ENCODE measurements around the gene UGT1A9.

The UGT1A9 gene

DNA sequence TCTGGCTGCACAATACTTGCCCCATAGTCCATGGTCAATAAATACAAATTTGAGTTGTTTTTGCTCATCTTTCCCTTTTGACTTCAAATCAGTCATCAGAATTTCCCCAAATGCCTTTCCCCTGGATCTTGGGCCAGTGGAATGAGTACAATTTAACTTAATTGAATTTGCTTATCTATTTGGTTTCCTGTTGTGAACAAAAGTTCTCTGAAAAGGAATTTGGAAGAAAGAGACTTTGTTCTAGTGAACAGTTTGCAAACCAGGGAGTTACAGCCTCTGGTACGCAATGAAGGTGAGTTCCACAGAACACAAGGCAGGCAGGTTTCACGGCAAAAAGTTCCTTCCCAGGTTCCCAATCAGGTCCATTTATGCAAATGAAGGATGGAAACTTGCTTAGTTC lies 87.2 kb downstream of the UGT1A9 start:
- no peak for DNase-seq (ENCODE audit: low spot score)

DNA sequence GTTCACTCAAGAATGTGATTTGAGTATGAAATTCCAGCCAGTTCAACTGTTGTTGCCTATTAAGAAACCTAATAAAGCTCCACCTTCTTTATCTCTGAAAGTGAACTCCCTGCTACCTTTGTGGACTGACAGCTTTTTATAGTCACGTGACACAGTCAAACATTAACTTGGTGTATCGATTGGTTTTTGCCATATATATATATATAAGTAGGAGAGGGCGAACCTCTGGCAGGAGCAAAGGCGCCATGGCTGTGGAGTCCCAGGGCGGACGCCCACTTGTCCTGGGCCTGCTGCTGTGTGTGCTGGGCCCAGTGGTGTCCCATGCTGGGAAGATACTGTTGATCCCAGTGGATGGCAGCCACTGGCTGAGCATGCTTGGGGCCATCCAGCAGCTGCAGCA lies 88.3 kb downstream of the UGT1A9 start, which contains the start of gene UGT1A1:
Gene UGT1A1, plus strand, starts transcription at position 228 of the 400 bp plus-strand sequence. Its CDS starts 18 bp downstream, at position 246.
- no peak for DNase-seq (ENCODE audit: low spot score)

DNA sequence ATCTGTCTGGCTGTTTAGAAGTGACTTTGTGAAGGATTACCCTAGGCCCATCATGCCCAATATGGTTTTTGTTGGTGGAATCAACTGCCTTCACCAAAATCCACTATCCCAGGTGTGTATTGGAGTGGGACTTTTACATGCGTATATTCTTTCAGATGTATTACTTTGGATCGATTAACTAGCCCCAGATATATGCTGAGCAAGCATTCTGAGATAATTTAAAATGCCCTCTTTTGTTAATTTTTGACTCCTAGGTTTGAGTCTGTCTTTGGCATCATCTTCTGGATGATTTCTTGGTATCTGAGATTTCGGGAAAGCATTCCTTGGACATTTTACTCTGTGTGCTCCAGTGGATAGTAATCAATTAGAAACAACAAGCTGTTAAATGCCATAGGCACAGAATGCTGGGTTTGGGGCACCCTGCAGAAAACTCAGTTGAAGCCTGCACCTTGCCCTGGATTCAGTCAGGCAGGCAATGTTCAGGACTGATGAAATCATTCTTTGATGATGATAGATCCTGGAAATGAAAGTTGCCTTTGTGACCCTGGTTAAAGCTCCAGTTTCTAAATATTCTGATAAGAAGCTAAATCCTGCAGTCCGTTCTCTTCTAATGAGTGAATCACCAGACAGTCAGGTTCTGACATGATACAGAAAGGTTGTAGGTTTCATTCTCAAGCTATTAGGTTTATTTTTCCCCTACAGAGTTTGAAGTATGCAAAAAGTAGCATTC lies 89.5 kb downstream of the UGT1A9 start:
- no peak for DNase-seq (ENCODE audit: low spot score)

DNA sequence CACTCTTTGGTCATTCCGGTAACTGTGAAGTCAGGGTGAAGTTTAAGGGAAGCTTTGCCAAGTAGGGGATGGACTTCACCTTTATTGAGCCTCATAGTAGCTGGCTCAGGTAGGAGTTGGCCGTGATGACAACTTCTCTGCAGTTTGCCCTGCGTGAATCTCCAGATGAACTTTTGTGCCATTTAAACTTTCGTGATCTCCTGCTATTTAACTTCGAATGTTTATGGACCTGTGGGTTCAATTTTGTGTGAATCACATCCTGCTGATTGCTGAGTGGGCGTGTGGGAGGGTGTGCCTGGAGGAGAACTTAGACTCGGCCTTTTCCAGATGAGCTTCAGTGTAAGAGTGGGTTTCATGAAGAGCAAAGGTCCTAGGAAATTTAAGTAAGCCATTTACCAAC lies 92.6 kb downstream of the UGT1A9 start:
- DNase-seq (ENCODE audit: low spot score) = peak; percentile 87

DNA sequence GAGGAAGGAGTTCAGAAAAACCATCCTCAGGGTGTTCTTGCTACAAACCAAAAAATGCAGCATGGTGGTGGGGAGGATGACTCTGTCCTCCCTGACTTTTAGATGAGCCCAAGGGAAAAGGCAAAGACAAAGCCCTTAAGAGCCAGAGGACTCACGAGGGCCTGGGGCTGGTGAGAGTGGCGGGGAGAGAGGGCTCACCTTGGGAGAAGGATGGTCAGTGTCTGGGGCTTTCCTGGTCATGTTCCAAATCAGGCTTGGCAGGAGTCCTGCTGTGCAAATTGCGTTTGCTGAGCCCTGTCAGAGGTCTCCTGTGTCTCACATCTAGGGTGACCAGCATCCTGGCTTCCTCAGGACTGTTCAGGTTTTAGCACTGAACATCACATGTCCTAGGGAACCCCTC lies 93.1 kb downstream of the UGT1A9 start:
- no peak for DNase-seq (ENCODE audit: low spot score)

DNA sequence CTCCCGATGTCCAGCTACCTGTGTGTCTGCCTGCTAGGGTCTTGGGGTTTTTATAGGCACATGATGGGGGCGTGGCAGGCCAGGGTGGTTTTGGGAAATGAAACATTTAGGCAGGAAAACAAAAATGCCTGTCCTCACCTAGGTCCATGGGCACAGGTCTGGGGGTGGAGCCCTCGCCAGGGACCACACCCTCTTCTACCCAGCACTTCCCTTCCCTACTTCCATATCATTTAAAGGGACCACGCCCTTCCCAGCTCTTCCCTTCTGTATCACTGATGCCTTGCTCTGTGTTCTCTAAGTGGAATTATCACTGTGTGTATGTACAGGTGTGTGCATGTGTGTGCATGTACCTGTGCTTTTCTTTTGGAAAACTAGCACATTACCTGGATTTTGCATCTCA lies 94.7 kb downstream of the UGT1A9 start:
- DNase-seq (ENCODE audit: low spot score) = no peak

DNA sequence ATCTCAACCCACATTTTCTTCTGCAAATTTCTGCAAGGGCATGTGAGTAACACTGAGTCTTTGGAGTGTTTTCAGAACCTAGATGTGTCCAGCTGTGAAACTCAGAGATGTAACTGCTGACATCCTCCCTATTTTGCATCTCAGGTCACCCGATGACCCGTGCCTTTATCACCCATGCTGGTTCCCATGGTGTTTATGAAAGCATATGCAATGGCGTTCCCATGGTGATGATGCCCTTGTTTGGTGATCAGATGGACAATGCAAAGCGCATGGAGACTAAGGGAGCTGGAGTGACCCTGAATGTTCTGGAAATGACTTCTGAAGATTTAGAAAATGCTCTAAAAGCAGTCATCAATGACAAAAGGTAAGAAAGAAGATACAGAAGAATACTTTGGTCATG lies 96.4 kb downstream of the UGT1A9 start:
- DNase-seq (ENCODE audit: low spot score) = no peak

DNA sequence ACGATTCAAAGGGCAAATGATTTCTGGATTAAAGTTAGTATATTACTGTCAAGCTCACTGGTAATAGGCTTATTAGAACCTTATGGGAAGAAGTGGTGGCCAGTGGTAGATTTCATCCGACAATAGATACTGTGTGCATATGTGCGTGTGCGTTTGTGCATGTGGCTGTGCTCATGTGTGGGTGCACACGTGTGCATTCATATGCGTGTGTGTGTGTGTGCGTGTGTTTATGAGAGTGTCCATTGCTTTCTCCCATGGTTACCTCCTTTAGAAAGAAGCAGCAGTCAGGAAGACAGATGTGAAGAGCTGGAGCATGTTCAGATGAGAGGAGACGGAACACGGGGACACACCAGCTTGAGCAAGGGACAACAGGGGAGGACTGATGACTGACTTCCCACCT lies 97.6 kb downstream of the UGT1A9 start:
- no peak for DNase-seq (ENCODE audit: low spot score)

DNA sequence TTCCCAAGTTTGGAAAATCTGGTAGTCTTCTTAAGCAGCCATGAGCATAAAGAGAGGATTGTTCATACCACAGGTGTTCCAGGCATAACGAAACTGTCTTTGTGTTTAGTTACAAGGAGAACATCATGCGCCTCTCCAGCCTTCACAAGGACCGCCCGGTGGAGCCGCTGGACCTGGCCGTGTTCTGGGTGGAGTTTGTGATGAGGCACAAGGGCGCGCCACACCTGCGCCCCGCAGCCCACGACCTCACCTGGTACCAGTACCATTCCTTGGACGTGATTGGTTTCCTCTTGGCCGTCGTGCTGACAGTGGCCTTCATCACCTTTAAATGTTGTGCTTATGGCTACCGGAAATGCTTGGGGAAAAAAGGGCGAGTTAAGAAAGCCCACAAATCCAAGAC lies 100.5 kb downstream of the UGT1A9 start:
- DNase-seq (ENCODE audit: low spot score) = no peak

DNA sequence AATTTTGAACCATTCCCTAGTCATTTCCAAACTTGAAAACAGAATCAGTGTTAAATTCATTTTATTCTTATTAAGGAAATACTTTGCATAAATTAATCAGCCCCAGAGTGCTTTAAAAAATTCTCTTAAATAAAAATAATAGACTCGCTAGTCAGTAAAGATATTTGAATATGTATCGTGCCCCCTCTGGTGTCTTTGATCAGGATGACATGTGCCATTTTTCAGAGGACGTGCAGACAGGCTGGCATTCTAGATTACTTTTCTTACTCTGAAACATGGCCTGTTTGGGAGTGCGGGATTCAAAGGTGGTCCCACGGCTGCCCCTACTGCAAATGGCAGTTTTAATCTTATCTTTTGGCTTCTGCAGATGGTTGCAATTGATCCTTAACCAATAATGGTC lies 100.9 kb downstream of the UGT1A9 start:
- DNase-seq (ENCODE audit: low spot score) = no peak

DNA sequence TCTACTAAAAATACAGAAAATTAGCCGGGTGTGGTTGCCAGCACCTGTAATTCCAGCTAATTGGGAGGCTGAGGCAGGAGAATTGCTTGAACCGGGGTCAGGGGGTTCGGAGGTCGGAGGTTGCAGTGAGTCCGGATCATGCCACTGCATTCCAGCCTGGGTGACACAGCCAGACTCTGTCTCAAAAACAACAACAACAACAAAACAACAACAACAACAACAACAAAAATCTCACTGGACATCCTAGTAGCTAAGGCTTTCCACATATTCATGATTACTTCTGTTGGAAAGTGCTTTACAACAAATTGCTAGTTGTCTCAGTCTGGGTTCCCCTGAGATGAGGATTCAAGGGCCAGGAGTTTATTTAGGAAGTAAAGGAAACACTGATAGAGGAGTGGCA lies 102.2 kb downstream of the UGT1A9 start:
- no peak for DNase-seq (ENCODE audit: low spot score)

DNA sequence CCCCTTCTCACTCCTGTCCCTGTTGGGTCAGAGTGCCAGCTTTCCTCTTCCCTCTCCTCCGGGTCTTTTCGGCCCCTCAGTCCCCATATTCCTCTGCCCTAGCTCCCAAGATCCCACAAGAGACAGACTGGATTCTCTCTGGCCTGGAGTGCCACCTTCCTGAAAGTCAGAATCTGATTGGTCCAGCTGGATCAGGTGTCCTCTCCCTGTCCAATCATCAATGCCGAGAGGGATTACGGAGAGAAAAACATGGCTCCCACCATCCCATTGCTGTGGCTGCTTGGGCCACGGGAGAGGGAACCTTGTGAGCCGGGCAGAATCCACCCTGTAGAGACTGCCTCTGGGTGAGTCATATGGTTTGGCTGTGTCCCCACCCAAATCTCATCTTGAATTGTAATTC lies 103.7 kb downstream of the UGT1A9 start:
- DNase-seq (ENCODE audit: low spot score) = no peak

DNA sequence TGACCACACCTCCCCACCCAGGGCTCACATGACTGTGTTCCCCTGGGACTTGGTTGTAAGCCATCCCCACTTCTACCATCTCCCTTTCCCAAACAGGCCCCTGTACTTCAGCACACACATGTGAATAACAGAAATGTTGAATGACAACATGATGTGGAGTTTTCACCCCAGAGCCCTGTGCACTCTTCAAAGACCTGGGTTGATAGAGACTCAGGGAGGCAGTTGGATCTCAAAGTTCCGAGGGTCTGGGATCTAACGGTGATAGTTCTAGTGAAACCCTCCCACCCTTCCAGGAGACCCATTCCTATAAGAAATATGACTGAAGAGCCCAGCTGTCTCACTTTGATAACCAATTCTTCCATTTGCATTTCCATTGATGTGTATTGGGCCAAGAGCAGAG lies 106.3 kb downstream of the UGT1A9 start, which contains the start of gene MROH2A:
Gene MROH2A, plus strand, starts transcription at position 301 of the 400 bp plus-strand sequence. CDS start 1,029 bp downstream, outside the sequence.
- no peak for DNase-seq (ENCODE audit: low spot score)

DNA sequence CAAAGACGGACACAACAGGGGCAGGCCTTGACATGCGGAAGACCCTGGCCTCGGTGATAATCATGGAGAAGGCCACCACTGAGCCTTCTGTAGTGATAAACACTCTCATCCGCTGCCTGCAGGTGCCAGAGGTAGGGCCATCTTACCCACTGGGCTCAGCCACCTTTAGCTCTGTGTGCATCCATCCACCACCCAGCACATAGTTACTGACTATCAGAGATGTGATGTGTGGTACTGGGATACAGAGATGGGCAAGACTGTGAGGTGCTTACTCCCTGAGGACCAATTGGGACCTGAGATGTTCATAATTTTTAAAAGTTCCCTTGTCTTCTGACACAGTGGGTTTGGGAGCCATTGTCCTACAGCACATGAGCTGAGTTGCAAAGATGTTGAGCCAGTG lies 108.0 kb downstream of the UGT1A9 start:
- DNase-seq (ENCODE audit: low spot score) = no peak

DNA sequence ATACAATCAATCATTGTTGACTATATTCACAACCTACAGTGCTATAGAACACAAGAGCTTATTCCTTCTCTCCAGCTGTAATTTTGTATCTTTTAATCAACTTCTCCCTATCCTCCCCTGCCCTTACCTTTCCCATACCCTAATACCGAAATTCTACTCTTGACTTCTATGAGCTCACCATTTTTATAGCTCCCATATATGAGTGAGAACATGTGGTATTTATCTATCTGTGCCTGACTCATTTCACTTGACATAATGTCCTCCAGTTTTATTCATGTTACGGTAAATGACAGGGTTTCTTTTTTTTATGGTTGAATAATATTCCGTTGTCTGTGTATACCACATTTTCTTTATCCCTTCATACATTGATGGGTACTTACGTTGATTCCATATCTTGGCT lies 109.1 kb downstream of the UGT1A9 start:
- no peak for DNase-seq (ENCODE audit: low spot score)

DNA sequence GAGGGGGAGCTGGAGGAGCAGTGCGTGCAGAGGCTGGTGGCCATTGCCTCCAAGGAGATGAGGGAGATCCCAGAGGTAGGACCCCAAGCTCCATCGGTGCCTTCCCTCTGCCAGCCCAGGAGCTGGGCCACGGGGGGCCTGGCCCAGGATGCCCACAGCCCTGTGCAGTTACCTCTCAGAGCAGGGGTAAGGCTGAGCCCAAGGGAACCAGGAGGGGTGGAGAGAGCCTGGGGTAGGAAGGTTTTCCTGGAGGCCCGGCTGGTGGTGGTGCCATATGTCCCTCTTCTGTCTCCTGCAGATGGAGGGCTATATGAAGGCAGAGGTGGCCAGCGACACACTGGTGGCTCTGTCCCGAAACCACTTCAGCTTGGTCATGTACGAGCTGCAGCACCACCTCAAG lies 117.9 kb downstream of the UGT1A9 start:
- DNase-seq (ENCODE audit: low spot score) = no peak

DNA sequence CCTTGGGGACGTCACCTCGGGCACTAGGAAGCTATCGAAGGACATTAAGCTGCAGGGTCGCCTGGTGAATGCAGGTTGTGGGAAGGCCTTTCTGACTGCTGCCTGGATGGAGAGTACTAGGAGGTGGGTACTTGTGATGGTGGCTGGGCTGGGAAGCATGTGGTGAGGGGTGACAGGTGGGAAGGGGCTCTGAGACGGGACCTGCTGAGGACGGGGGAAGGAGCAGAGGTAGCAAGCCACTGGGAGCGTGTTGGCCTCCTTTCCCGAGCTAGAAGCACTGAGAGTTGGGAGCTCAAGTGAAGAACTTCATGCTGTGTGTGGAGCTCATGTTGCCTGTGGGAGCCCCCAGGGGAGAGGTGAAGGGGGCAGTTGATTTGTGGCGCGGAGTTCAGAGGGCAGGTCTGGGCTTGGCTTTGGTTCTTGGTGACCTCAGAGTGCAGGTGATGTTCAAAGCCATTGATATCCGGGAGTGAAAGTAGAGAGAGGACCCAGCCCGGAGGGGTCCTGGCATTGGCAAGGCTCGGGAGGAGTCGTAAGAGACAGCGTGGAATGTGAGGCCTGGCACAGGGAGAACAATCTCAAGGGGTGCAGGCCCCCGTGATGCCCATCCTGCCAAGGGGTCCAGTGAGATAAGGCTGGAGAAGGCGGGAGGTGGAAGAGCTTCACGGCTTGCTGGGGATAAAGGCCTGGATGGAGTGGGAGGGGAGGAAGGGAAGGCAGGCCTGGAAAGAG lies 119.6 kb downstream of the UGT1A9 start:
- DNase-seq (ENCODE audit: low spot score) = no peak

DNA sequence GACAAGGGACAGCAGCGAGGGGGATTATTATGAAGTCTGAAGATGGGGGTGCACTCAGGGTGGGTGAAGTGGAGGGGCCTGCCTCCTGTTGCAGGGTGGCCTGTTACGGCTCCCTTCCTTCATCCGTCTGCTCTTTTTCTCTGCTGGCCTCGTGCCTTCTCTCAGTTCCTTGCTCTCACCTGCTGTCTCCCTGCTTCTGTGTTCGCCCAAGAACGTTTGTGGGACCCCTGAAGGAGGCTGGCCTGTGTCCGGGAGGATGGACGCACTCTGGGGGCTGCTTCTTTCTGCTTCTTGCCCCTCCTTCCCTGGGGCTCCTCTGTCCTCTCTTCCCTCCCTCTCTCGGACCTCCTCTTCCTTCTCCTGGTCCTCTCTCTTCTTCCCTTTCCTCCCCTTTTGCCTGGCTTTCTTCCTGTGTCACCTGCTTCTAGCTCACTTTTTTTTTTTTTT lies 120.2 kb downstream of the UGT1A9 start:
- no peak for DNase-seq (ENCODE audit: low spot score)

DNA sequence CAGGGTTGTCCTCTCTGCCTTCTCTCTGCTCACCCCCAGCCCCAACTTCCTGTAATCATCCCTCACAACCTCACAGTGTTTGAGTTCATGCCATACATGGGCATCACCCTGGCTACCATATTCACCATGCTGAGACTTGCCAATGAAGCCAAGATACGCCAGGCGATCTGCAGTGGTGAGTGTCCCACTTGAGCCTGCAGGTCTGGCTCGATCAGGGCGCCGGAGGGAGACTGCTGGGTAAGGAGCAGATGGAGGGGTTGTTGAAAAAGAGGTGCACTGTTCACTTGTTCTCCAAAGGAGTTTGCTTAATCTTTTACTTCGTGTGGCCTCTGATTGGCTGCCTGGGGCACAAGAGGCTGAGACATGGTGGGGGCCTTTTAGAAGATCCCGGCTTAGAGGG lies 121.0 kb downstream of the UGT1A9 start:
- DNase-seq (ENCODE audit: low spot score) = no peak

DNA sequence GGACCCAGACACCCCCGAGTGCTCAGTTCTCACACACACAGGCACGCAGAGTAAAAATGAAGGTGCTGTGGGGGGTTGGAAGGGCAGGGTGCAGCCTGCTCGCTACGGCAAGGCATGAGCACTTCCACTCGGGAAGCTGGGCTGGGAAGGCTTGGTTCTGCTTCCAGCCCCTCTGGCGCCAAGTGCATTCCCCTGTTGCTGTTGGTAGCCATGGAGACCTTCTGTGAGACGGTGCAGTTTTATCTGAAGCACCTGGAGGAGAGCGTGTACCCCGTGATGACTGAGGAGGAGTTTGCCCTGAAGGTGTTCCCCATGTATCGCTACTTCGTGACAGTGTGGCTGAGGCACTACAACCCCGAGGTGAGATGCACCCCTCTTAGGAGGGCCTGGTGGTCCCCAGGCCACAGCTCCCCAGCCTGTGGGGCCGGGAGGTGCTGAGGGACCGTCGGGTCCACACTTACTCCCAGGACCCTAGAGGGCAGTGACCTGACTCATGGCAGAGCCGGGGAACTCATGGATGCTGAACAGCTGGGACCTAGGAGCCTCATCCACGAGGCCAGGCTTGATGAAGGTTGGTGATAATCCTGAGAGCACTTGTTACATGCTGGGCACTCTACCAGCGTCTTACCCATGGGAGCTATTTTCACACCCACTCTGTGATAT lies 121.9 kb downstream of the UGT1A9 start:
- DNase-seq (ENCODE audit: low spot score) = no peak

DNA sequence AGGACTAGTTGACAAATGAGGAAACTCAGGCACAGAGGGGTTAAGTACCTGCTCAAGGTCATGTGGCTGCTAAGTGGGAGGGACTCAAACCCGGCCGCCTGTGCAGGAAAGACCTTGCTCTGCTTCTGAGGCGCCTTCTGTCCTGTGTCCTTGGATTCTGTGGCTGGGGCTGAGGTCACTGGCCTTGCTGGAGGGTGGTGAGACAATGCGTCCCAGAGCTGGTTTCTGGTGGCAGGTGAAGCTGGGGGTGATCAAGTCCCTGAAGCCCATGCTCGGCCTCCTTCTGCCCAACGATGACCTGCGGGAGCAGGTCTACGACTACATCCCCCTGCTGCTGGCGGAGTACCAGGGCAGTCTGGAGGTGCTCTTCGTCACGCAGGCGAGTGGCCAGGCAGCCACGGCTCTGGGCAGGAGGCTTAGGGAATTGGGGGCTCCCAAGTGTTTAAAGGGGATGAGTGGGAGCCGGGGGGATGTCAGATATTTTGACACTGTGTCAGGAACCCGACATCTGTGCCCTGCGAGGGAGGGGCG lies 122.5 kb downstream of the UGT1A9 start:
- DNase-seq (ENCODE audit: low spot score) = no peak

DNA sequence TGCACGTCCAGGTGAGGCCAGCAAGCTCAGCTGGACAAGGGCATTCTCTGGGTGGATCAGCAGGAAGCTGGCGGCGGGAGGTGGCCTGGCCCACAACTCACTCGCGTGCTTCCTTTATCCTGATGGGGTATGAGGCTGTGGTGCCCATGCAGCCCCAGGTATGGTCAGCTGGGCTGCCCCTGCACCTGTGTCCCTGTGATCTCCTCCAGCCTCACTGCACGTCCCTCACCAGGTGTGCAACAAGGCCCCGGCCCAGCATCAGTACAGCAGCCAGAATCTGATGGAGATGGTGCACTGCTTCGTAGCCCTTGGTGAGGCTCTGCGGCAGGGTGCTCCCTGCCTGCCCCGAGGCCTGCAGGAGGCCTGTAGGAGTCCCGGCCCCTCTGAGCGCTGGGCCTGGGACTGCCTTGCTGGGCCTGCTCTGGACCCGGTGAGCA lies 124.1 kb downstream of the UGT1A9 start:
- no peak for DNase-seq (ENCODE audit: low spot score)

DNA sequence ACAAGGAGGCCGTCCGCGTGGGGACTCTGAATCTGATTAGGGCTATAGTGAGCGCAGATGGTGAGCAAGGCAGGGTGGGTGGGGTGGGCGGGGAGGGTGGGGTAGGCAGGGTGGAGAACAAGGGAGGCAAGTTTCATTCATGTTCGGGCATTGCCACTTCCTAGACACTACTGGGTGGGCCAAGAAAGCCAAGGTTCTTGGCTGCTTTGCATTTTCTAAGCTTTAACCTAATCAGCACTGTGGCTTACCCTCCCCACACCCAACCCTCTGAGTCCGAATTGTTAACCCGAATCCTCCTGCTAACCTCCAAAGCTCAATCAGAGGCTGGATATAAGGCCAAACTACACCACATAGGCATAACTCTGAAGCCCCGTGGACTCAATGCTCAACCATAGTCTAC lies 124.6 kb downstream of the UGT1A9 start:
- no peak for DNase-seq (ENCODE audit: low spot score)
